GM21723 (cell line): ENCODE measurements around the gene TMEM256.

Experiments used
- ATAC-seq: cut with Tn5 transposase; IDR thresholded peaks from one replicate; pipeline ENCODE4 v1.9.1; 2021; ENCODE audit warnings: mild to moderate bottlenecking, moderate library complexity; ENCODE audit not compliant: unreplicated experiment

The TMEM256 gene

GRCh38 chr17:7408863-7409262, 5.0 kb upstream of the TMEM256 start:
- no peak for ATAC-seq

- no peak for ATAC-seq
These were observed 4.4 kb upstream of the TMEM256 start for GRCh38 chr17:7408252-7408727.

DNA sequence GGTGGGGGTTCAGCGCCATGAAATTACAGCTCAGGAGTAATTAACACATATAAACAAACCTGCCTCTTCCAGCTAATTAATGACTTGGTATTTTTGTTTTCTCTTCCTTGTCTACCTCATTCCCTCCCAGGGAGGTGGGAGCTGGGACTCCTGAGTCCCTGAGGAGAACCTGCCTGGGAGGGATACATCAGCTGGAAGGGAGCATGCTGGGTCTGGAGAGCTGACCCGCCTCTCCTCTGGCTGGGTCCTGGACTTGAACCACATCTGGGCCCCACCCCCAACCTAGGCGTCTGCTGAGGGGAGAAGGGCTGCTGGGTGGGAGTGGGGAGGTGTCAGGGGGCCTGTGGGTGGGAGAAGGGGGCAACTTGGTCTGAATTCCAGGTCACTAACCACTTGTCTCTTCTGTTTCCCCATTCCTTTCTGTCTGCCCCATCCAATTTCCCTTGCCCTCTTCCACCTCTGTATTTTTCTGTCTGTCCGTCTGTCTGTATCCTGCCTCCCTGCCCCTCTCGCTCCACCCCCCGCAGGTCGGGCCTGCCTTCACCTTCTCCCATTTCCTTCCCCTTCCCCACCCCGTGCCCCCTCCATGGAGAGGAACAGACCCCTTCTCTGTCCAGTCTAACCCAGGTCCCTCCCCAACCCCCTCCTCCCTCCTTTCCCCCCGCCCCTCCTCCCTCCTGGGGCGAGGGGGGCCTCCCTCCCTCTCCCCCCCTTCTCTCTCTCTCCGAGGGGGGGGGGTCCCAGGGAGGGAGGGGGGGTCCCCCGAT, 3.8 kb upstream of the TMEM256 start, which contains the start of gene NLGN2:
TSS of gene NLGN2 (plus strand) at position 361 of the 767 bp plus-strand sequence. CDS start 411 bp downstream, outside the sequence.
- no peak for ATAC-seq

DNA sequence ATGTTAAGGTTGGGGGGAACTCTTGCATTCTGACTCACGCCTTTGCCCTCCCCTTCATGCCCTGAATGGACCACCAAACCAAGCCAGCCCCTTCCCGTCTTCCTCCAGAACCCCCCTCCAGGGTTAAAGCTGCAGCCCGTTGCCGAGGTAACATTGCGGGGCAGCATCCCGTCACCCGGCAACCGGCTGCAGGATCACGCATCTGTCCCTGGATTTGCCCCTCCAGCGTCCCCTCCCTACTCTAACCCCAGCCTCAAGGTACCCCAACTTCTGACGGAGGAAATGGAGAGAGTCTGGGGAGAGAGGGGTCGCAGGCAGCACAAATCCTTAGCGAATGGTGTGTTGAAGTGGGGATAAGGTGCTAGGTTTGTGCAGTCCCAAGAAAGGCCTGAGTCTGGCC, 3.2 kb upstream of the TMEM256 start:
- ATAC-seq, result no peak

GRCh38 chr17:7406235-7406825, 2.4 kb upstream of the TMEM256 start:
- ATAC-seq, result no peak

- no peak for ATAC-seq
These were observed 1.7 kb upstream of the TMEM256 start for GRCh38 chr17:7405350-7406234.

DNA sequence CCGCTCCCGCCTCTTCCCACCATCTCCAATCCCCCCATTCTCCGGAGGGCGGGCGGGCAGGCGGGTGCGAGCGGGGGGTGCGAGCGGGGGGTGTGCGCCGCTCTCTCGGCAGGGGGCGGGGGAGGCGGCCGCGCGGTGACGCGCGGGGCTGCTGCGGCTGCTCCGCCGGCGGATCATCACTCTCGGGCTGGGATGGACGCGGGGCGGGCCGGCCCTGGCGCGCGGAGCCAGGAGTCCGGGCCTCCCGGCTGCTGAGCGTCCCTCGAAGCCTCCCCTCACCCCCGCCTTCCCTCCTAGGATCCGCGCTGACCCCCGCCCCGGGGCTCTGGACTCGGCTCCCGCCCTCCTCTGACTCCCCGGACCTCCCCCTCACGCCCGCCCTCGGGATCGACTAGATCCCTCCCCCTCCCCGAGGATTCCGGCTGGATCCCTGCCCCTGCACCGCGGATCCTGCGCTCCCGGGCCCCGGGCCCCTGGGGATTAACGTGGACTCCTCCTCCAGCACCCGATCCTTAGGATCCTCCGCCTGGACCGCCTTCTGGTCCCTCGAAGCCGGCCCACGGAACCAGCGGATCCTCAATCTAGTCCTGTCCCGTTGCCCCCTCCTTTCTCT, 946 bp upstream of the TMEM256 start:
- ATAC-seq, result peak; percentile 25

- ATAC-seq, result peak; percentile 15
These were observed 245 bp downstream of the TMEM256 start for GRCh38 chr17:7403727-7403976.

DNA sequence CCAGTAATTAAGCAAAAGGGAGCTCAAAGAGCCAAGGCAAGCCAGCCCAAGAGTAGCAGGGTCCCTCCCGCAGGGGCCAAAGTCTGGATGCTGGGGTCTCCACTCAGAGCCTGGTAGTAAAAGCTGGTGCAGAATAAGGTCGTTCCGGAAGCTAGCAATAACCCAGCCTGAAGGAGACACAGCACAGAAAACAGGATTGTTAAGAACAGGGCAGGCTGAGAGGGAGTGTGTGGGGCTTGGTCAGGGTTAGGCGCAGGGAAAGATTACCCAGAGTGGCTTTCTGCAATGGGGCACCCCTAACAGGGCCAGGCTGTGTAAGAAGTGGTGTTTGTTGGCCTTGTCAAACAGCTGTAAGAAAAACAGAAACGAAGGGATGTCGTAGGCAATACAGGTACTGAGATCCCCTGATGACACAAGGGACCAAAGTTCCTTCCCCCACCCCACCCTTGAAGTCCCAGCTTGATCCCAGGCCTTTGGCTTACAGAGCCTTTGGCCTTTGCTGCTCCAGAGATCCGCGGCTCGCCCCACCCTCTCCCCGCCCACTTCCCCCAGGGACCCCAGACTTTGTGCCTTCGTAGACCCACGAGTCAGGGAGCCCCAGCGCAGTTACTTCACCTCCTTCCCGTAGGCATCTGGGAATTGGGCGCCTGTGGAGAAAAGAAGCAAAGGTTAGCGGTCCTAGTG, 712 bp downstream of the TMEM256 start:
- no peak for ATAC-seq

- no peak for ATAC-seq
These were observed 5.3 kb downstream of the TMEM256 start for GRCh38 chr17:7398612-7399011.

DNA sequence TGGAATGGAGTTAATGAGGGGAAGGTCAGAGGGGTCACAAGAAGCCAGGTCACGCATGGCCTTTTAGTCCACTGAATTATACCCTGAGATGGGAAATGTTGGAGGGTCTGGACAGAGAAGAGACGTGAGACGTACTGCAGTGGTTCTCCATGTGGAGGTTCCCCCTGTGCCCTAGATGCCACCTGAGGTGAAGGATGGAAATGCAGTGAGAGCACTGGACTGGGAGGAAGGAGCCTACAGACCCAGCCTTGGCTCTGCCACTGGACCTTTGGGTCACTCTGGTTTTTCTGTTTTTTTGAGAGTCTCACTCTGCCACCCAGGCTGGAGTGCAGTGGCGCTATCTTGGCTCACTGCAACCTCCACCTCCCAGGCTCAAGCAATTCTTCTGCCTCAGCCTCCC, 7.8 kb downstream of the TMEM256 start:
- no peak for ATAC-seq

DNA sequence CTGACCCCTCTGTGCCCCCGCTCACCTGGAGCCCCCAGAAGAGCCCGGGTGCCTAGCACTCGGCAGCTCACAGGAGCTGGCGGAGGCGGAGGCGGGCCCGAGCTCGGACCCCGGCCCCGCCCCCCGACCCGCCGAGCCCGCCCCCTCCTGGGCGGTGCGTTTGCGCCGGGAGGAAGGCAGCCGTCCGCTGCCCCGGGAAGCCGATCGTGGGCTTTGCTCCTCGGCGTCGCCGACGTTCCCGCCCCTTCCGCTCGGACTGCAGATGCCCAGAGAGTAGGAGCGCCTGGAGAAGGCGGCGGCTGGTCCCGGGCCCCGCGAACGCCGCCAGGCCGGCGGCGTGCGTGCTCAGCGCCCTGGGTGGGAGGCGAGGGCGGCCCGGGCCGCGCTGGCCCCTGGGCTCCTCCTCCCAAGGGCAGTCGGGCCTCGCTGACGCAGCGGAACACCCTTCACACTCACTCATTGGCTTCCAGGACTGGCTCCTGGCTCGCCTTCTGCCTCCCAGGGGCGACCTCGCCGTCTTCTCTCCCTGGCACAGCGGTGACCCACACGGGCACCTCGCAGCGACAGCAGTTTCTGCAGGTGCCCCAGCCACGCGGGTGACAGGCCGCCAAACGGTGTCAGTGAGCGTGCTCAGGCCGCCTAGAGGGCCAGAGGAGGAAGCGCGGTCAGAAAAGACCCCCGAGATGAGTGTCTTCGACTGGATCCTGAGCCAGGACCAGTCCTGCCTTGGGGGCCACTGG, 9.3 kb downstream of the TMEM256 start, which contains the start of gene PLSCR3:
TSS of gene PLSCR3 (minus strand) at position 74 of the 740 bp plus-strand sequence. CDS start 415 bp downstream, outside the sequence.
- peak; percentile 76 for ATAC-seq

- ATAC-seq, result peak; percentile 51
These were observed 10.1 kb downstream of the TMEM256 start for GRCh38 chr17:7393613-7394451.

DNA sequence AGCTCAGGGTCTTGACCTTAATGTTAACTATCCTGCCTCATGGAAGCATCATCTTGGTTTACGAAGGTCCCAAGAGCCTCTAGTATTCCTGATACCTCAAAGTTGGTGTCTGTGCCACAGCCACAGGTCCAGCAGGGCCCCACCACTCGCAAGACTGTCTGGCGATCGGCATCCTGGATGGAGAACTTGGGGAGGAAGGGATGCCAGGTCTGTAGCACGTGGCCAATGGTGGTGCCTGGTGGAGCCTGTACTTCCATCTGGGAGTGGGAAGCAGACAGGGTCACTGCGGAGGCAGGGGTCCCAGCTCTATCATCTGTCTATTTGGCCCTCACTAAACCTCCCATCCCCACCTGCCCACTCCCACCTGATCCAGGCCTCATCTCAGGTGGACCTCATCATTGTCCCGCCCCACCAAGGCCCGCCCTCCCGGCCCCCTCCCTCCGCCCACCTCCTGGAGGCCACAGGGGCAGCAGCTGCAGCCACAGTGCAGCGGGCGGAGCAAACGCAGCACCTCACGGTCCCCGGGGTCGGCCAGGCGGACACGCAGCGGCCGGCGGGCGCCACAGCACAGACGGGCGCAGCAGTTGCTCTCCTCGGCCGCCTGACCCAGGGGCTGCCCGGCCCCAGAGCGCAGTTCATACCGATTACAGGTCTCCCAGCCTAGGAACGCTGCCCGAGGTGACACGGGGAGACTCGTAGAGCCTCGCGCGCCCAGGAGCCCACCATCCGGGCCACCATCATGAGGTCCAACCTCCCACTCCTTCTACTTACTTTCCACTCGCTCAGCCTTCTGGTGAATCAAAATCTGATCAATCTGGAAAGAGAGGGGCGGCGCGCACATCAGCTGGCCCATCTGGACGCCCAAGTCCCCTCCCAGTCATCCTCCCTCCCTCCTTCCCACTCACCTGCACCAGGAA, 10.9 kb downstream of the TMEM256 start:
- no peak for ATAC-seq

DNA sequence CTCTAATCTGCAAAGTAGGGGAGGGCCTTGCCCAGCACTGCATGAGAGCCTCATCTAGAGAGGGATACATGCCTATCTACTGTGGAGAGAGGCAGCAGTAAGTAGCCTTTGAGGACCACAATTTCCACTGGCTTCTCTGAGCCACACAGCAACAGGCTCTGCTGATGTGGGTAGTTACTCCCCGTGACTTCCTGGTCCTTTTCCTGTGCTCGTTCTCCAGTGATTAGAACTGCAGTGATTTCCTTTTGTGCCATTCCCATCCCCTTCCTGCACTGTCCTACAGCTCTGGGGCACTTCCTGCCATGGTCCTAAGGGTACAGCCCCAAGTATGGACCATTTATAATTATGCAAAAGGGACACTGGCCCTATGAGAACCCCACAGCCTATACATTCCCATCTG, 12.6 kb downstream of the TMEM256 start:
- no peak for ATAC-seq

- no peak for ATAC-seq
These were observed 13.7 kb downstream of the TMEM256 start for GRCh38 chr17:7389924-7390910.

DNA sequence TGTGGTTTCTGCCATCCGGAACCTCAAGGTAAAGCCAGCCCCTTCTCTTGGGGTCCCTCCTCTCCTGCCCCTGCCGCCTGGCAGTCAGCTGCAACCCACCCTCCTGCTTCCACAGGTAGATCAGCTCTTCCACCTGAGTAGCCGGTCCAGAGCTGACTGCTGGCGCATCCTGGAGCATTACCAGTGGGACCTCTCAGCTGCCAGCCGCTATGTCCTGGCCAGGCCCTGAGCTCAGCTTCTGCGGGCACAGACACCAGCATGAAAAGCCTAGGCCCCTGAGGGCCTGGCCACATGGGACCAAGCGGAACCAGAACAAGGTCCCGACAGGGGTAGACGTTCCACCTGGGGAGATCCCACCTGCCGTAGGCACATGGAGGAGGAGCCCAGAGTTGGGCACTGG, 15.0 kb downstream of the TMEM256 start:
- ATAC-seq, result no peak
